Effector memory CD4-positive, alpha-beta T cell (primary cell): ENCODE results near the gene EMP2.
"Not testable (repeated sequence)": the region's sequence is repeated elsewhere in the genome, so short reads cannot be mapped to it uniquely, and the experiment has no call there.

Experiments
- DNase-seq, 3 donors: peaks; one replicate each; pipeline ENCODE4 v3.0.0-alpha.2; 2020
- H3K27ac ChIP-seq: 2 replicates; pipeline ENCODE4 v1.7.0; 2013; ENCODE audit warnings: mild to moderate bottlenecking, low read length, moderate library complexity; ENCODE audit not compliant: insufficient read depth, poor library complexity, severe bottlenecking
- H3K27me3 ChIP-seq: replicated peaks from 2 replicates; pipeline ENCODE4 v1.7.0; 2013; ENCODE audit warnings: mild to moderate bottlenecking, low read length; ENCODE audit not compliant: insufficient read depth, control insufficient read depth, poor library complexity, severe bottlenecking
- H3K36me3 ChIP-seq: 2 replicates; pipeline ENCODE4 v1.7.0; 2013; ENCODE audit warnings: mild to moderate bottlenecking, low read length, moderate library complexity; ENCODE audit not compliant: control insufficient read depth, insufficient read depth
- H3K4me1 ChIP-seq: 2 replicates; pipeline ENCODE4 v1.7.0; 2013; ENCODE audit warnings: low read length, mild to moderate bottlenecking; ENCODE audit not compliant: control insufficient read depth, insufficient read depth, poor library complexity, severe bottlenecking
- H3K4me3 ChIP-seq: 2 replicates; pipeline ENCODE4 v1.7.0; 2013; ENCODE audit warnings: low read length, low read depth, mild to moderate bottlenecking; ENCODE audit not compliant: insufficient read depth, poor library complexity, severe bottlenecking
- H3K9me3 ChIP-seq: 2 replicates; pipeline ENCODE4 v1.7.0; 2013; ENCODE audit warnings: mild to moderate bottlenecking, low read length, moderate library complexity; ENCODE audit not compliant: control insufficient read depth

The EMP2 gene

GRCh38 chr16:10537946-10538345, 42.5 kb downstream of the EMP2 start:
- Histone ChIP-seq H3K4me1 (no peaks in the 10 kb centered on the region), H3K36me3 (no peaks in the 10 kb centered on the region), H3K27ac (no peak overlapping the region), H3K4me3 (no peak overlapping the region), H3K27me3 (no peaks in the 10 kb centered on the region), H3K9me3 (no peaks in the 10 kb centered on the region)
- DNase-seq: no peak

GRCh38 chr16:10536814-10537389, 43.5 kb downstream of the EMP2 start:
- Histone ChIP-seq H3K4me3 (no peak overlapping the region), H3K9me3 (no peaks in the 10 kb centered on the region), H3K36me3 (no peaks in the 10 kb centered on the region), H3K27ac (no peak overlapping the region), H3K27me3 (no peaks in the 10 kb centered on the region), H3K4me1 (no peaks in the 10 kb centered on the region)
- DNase-seq: no peak

- H3K27me3 ChIP-seq, H3K4me3 ChIP-seq, H3K27ac ChIP-seq, DNase-seq, H3K4me1 ChIP-seq, H3K9me3 ChIP-seq, H3K36me3 ChIP-seq: not testable (repeated sequence)
These were observed 44.1 kb downstream of the EMP2 start for GRCh38 chr16:10536328-10536727.

- no peaks in the 10 kb centered on the region for H3K36me3 ChIP-seq
- no peak for DNase-seq
These were observed 44.9 kb downstream of the EMP2 start for GRCh38 chr16:10535461-10535860.

GRCh38 chr16:10534748-10535147, 45.6 kb downstream of the EMP2 start:
- Histone ChIP-seq H3K27ac (no peak overlapping the region), H3K27me3 (no peaks in the 10 kb centered on the region), H3K4me1 (no peaks in the 10 kb centered on the region), H3K36me3 (no peaks in the 10 kb centered on the region), H3K9me3 (no peaks in the 10 kb centered on the region), H3K4me3 (no peak overlapping the region)
- no peak for DNase-seq

More at GRCh38 chr16:10535461-10535860, 44.9 kb downstream of the EMP2 start:
- Histone ChIP-seq H3K27ac (no peak overlapping the region), H3K9me3 (no peaks in the 10 kb centered on the region), H3K27me3 (no peaks in the 10 kb centered on the region), H3K4me1 (no peaks in the 10 kb centered on the region), H3K4me3 (no peak overlapping the region)

- H3K27me3 ChIP-seq, H3K4me3 ChIP-seq, DNase-seq, H3K9me3 ChIP-seq, H3K36me3 ChIP-seq, H3K4me1 ChIP-seq, H3K27ac ChIP-seq: not testable (repeated sequence)
These were observed 46.8 kb downstream of the EMP2 start for GRCh38 chr16:10533612-10534011.

GRCh38 chr16:10531582-10531981, 48.8 kb downstream of the EMP2 start:
- DNase-seq: no peak
- Histone ChIP-seq H3K36me3 (no peaks in the 10 kb centered on the region), H3K27me3 (no peaks in the 10 kb centered on the region), H3K9me3 (no peaks in the 10 kb centered on the region), H3K4me1 (no peaks in the 10 kb centered on the region), H3K4me3 (no peak overlapping the region), H3K27ac (no peak overlapping the region)

GRCh38 chr16:10530685-10531084, 49.7 kb downstream of the EMP2 start:
- no peak for DNase-seq
- no peak overlapping the region for H3K4me3 ChIP-seq
- no peaks in the 10 kb centered on the region for H3K27me3 ChIP-seq
- no peaks in the 10 kb centered on the region for H3K4me1 ChIP-seq
- H3K27ac ChIP-seq: no peak overlapping the region
- no peaks in the 10 kb centered on the region for H3K9me3 ChIP-seq
- H3K36me3 ChIP-seq: no peaks in the 10 kb centered on the region

- no peaks in the 10 kb centered on the region for H3K27me3 ChIP-seq
- H3K9me3 ChIP-seq: no peaks in the 10 kb centered on the region
- no peak overlapping the region for H3K27ac ChIP-seq
- no peak for DNase-seq
- H3K4me1 ChIP-seq: no peaks in the 10 kb centered on the region
- no peaks in the 10 kb centered on the region for H3K36me3 ChIP-seq
- no peak overlapping the region for H3K4me3 ChIP-seq
These were observed 50.3 kb downstream of the EMP2 start for GRCh38 chr16:10529895-10530669.

- Histone ChIP-seq H3K36me3 (no peaks in the 10 kb centered on the region), H3K9me3 (no peaks in the 10 kb centered on the region), H3K27ac (no peak overlapping the region), H3K27me3 (no peaks in the 10 kb centered on the region), H3K4me3 (no peak overlapping the region), H3K4me1 (no peaks in the 10 kb centered on the region)
- DNase-seq: no peak
These were observed 51.8 kb downstream of the EMP2 start for GRCh38 chr16:10528635-10529034.
